Activated CD8-positive, alpha-beta memory T cell treated with anti-CD3 and anti-CD28 coated beads for 48 hours (primary cell): ENCODE measurements around the gene IRF5.

Experiments
- DNase-seq, 3 experiments: peaks; one replicate each; pipeline ENCODE4 v3.0.0-alpha.2; 2020; ENCODE audit warnings: low read depth in 2 of 3, low spot score in 2 of 3

The IRF5 gene

DNA sequence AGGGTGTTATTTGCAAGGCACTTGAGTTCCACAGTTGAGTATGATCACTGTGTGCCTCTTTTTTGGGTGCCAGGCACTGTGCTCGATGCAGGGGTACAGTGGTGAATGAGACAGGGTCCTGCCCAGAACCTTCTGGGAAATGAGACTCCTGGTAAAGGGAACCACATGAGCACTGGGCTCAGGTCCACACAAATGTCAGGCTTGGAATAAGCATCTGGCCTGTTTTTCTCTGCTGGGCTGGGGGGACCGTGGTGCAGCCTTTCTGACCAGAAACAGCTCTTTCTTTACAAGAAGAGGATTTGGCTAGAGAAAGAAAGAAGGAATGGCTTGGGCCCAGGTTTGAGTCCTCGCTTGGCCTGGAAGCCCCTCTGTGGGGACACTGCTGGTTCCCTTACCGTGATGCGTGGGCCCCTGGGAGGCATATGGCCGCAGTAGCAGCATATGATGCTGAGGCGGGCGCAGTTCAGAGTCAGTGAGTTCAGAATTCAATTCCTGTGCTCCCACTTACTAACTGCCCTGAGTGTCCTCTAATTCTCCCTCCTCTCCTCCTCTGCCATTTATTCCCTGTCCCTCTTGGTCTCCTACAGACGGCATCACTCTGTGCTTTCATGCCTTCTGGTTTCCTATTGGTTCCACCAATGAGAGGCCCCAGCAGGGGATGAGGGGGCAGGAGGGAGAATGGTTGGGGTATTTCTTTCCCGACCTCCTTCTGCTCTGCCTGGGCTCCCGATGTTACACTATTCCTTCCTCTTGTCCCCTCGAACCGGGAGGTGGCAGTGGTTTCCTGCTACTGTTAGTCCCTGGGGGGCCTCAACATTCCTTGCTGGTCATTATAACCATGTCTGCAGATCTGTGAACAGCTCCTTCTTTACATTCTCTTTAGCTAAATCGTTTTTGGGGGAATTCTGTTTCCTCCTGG lies 17.6 kb upstream of the IRF5 start:
- DNase-seq = no peak

DNA sequence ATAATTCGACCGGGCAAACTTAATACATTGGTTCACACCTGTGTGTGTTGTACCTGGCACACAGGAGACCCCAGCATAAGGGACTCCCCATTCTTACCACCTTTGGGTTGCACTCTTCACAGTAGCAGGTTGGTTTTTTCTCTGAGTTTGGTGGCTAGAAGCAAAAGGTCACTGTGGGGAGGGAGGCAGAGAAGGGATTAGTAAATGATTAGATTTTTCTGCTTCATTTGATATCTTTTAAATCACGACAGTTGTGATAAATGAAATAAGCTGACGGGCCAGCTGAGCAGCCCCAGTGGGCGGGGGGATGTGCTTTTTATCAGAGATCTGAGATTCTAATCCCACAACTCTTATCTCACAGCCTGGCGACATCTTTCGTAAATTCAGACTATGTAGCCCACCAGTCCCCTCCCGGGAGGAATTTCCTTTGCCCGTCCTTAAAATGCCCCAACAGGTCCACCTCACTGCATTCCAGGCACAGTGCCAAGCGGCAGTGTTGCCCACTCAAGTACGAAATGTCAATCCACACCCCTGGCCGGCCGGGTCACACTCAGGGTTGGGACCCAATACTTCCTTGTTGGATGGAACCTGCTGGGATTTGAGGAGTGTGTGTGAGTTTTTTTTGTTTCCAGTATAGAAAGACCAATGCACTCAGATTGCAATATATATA lies 16.7 kb upstream of the IRF5 start:
- no peak for DNase-seq

- DNase-seq = no peak
Observed at GRCh38 chr7:128921866-128922440, 15.8 kb upstream of the IRF5 start.

- no peak for DNase-seq
Observed at GRCh38 chr7:128922496-128923410, 15.0 kb upstream of the IRF5 start.

- no peak for DNase-seq
Observed at GRCh38 chr7:128923411-128923800, 14.3 kb upstream of the IRF5 start.

DNA sequence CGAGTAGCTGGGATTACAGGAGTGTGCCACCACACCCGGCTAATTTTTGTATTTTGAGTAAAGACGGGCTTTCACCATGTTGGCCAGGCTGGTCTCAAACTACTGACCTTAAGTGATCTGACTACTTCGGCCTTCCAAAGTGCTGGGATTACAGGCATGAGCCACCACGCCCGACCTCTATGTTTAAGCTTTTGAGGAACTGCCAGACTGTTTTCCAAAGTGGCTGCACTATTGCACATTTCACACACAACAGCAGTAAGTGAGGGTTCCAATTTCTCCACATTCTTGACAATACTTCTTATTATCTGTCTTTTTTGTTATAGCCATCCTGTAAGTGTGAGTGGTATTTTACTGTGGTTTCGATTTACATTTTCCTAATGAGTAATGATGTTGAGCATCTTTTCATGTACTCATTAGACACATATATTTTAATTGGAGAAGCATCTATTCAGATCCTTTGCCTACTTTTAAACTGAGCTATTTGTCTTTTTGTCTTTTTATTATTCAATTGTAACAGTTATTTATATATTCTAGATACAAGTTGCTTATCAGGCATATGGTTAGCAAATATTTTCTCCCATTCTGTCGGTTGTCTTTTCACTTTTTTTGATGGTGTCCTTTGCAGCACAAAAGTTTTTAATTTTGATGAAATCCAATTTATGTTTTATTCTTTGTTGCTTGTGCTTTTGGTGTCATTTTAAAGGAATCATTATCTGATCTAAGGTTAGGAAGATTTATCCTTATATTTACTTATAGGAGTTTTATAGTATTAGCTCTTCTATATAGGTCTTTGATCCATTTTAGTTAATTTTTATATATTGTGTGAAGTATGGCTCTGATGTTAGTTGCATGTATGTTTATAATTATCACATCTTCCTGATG lies 12.8 kb upstream of the IRF5 start:
- no peak for DNase-seq

DNA sequence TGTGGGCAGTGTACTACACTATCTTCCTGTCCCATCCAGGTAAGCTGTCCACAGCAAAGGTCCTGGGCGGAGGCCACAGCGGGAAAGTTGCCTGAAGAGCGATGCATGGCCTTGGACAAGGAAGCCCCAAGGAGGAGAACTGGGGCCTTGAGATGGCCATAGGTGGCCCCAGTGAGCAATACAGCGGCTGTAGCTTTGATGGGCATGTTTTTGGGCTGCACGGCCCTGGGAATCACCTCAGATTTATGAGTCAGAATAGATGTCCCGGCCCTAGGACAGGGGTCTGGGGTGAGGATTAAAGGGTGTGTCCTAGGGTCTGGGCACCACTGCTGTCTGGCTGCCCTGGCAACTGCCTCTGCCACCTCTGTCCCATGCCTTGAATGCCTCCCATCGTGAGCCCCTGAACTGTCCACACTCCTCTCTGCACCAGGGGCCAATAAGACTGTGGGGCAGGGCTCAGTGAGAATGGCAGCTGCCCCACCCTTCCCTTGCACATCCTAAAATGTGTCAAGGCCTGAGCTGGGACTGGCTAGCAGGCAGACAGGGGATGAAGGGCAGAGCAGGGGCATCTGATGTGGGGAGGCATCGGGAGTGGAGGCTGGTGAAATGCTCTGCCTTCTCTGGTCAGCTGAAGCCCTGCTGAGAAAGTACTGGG lies 9.4 kb upstream of the IRF5 start:
- DNase-seq = no peak

- no peak for DNase-seq
Observed at GRCh38 chr7:128928882-128929788, 8.6 kb upstream of the IRF5 start.

DNA sequence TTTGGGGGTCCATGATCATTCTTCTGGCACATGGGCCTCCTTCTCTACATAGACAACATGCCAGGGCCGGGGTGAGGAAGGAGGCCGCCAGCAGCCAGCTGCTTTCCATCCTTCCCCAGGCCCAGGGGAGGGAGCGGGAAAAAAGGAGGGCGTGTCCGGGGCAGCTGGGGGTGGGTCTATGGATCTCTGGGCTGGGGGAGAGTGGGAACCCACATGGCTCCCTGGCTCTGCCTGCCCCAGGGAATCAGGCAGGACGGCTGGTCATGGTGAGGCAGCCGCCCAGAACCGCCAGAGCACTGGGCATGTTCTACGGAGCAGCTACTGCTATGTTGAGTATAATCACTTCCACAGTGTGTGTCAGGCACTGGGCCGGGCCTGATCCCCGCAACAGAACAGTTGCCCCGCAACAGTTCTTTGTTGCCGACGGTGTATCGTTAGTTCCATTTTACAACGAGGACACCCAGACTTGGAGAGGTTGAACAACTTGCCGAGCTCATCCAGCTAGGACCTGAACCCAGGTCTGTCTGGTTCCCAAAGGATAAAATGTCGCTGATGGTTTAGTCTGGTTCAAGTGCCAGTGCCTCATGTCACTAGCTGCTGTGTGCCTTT lies 6.4 kb upstream of the IRF5 start:
- DNase-seq = no peak

DNA sequence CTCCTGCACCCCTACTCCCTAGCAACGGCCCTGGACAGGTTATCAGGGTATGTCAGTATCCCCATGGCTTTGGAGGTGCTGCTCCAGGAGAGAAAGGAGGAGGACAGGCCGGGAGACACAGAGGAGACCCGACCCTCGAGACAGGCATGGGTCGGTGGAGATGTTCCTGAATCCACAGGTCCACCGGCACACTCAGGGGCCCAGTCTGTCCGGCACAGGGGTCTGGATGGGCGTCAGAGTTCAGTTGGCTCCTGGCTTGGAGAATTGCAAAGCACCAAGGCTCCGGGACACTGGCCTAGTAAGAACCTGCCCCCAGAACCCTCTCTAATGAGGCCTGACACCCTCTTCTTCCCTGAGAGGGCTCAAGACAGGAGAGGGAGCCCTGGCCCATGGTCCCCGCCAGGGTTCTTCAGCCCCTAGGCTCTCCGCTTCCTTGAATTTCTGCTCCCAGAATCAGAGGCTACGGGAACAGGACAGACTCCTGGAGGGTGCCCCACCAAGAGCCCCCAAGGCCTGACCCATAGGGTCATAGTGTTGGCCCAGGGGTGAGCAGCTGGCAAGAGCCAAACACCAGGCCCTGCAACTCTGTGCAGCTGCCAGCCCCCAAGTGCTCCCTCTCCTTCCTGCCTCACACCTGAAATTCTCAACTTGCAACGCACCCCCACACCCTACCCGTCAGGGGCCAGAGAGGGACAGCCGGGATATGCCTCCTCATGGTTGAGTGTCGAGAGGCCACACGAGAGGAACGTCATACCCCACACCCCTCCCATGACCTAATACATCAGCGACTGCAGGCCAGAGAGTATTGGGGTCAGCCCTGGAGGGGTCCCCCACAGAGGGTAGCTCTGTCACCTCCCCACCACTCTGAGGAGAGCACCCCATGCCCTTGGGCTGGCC lies 5.5 kb upstream of the IRF5 start:
- no peak for DNase-seq

DNA sequence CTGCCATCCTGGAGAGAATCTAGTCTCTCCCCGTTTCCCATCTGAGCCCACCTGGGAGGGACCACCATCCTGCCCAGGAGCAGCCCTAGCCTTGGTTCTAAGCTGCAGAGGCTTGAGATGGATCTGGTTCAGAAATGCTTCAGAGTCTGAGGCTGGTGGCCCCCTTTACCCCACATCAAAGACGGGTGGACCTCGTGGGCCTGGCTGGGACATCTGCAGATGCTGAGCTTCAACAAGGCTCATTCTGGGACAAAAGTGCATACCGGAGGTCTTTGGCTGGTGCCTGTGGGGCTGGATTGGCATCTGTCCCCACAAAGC lies 4.9 kb upstream of the IRF5 start:
- DNase-seq = no peak

DNA sequence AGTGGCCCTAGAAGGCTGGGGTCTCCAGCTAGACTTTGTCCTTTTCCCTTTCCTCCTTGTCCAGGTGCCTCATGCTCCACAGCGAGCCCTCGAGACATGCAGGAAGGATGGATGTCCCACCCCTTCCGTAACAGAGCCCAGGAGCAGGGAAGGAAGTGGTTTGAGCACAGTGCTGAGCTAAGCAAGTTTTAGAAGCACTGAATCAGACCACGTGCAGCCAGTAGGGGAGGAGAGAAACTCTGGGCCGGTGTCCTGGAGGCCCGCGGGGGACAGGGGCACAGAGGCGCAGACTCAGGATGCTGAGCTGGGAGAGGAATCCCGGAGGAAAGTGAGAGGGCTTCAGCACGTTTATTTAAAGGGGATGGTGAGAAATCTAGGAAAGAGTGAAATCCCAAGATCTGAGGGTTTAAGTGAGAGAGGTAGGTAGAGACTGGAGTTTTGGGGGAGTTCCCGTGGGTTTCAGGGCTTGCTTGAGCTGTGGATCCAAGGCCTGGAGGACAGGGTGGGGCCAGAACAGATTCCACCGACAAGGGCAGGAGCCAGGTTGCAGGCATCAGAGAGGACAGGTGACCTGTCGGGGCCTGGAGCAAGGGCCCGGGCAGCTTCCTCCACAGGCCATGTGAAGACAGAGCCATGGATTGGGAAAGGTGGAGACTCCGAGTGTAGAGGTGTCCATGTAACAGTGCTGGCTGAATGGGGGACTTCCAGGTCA lies 4.4 kb upstream of the IRF5 start:
- DNase-seq = no peak

DNA sequence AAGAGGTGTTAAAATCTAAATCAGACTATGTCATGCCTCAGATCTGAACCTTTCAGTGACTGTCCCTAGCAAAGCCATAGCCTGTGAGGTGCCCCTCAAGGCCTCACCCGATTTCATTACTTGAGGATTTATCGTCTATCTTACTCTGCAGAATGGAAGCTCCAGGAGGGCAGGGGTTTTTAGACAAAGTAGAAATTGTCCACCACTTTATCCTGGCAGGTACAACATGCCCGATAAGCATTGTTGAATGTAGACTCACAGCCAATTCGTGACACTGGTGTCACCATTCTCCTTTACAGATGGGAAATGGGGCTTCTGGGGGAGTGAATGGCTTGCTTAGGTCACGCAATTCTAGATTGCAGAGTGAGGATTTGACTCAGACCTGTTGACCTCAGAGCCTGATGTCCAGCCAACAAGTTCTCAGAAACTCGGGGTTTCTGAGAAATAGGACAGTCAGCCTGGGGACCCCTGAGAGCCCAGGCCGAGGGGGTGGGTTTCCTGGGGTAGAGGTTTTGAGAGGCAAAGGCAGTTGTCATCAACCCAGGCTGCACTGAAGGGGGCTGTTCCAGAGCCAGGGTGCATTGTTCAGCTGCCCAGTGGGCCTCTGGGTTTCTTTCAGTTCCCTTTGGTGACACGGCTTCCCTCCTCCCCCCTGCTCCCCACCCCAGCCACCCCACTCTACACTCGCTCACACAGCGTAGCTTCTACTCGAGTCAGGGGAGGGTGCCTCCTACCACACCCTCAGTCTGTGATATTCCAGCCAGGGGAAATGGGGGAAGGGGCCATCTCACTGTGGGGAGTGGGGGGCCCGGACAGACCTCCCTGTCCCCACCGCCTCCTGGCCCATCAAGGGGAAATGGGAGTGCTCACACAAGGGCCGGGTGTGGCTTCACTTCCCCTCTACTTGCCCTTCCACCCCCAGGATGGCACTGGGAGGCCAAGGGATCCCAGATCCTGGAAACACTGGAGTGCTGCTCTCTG lies 3.1 kb upstream of the IRF5 start:
- DNase-seq = no peak

GRCh38 chr7:128935342-128935730 lies 2.4 kb upstream of the IRF5 start:
- no peak for DNase-seq

DNA sequence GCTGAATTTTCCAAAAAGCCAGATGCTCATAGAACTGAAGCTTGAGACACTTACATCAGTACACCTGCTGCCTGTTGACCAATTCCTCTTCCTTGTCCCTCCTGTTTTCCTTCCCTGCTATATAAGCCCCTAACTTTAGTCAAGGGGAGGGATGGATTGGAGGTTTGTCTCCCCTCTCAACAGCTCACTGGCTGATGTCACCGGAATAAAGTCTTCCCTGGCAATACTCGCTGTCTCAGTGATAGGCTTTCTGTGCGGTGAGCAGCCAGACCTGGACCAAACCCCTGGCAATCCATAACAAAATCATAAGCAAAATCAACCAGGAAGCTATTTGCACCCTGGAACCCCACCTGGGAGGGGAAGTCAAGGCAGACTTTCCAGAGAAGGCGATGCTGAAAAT lies 929 bp upstream of the IRF5 start:
- DNase-seq = no peak

- no peak for DNase-seq
Observed at GRCh38 chr7:128937271-128937646, 468 bp upstream of the IRF5 start.
